H1 (cell line): ENCODE results near the gene ACTBL2. TPM values are rescaled to one million over a fixed set of nuclear protein-coding genes. Genes with fewer than 3 reads are reported as not detected.

ENCODE experiments used
- ASH2L ChIP-seq: fragments of 200-600, 300-600 bp; sonication (generic); IDR thresholded peaks from one replicate; pipeline ENCODE4 v1.7.1; 2017; ENCODE audit warnings: low read length
- RXRA ChIP-seq: IDR thresholded peaks from 2 replicates; pipeline ENCODE4 v1.6.1; 2011; ENCODE audit warnings: low read depth, mild to moderate bottlenecking, low read length, moderate library complexity; ENCODE audit not compliant: insufficient read depth
- ZNF274 ChIP-seq: IDR thresholded peaks from 2 replicates; pipeline ENCODE4 v1.7.0; 2012; ENCODE audit warnings: low read length, borderline replicate concordance; ENCODE audit errors: extremely low read depth
- polyA plus RNA-seq, 7 experiments: library from polyadenylated mRNA; depleted of rRNA in 3 of 7; stranded (reverse) in 5 of 7; unstranded in 2 of 7; fragments of >200 nt in 5 of 7; fragments of 200-250 nt in 2 of 7; gene quantifications; 1 replicate in 5 of 7; 2 replicates in 1 of 7; 4 replicates in 1 of 7; pipeline versions ENCODE4 v1.2.1 to v1.2.3, GENCODE V29; 2011 to 2013; ENCODE audit warnings: missing spikeins in 2 of 7, mixed read lengths in 2 of 7
- total RNA-seq: library from RNA; stranded (reverse); fragmentation: NEBNext Ultra II Directional; extraction: Animal tissue kit (Norgen Biotek cat#: 25700); gene quantifications from 2 replicates; pipeline ENCODE4 v1.2.1, GENCODE V29; 2021
- TF ChIP-seq, protein P1 (sequence below): fragments of 300-600 bp; sonication (generic); IDR thresholded peaks from 2 replicates; pipeline ENCODE4 v1.7.1; 2012; ENCODE audit warnings: low read length, moderate library complexity, mild to moderate bottlenecking, inconsistent platforms; ENCODE audit not compliant: insufficient replicate concordance

Gene ACTBL2
- total and polyA plus RNA-seq, 2 of the 8 experiments (the other 6 are each of a cell fraction or from before 2014, with no cell fraction given) = not detected

DNA sequence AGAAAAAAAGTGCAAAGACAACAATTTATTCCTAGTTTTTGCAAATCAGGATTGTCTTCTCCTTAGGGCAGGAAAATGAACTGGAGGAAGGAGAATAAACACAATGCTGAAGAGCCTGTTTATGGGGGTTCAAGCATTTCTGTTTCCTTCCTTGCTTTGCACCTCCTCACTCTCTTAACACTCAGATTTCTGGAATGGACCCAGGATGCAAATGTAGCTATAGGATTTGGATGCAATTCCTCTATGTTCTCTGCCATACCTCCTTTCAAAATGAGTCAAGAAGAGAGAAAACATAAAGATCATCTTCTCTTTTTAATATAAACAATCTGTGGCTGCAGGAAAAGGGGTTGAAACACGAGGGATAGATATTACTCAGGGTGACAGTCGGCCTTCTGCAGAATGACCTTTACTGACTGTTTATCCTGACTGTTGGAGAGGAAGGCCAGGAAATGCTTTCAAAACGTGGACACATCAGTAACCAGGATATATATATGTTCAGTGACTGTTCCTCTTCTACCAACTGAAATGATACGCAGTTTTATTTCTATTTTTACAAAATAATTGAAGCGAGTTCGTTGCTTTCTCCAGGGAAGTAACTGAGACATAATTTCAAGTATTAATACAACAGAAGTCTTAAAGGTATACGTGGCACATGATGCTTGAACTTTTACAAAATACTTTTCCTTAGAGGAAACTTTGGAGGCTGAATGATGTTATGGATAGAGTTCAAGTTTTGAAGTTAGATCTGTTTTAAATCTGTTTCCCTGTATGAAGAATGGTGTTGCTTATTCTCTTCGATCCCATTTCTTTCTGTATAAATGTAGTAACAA lies 44.4 kb downstream of the ACTBL2 start (continued):
- TF ChIP-seq, protein P1, sequence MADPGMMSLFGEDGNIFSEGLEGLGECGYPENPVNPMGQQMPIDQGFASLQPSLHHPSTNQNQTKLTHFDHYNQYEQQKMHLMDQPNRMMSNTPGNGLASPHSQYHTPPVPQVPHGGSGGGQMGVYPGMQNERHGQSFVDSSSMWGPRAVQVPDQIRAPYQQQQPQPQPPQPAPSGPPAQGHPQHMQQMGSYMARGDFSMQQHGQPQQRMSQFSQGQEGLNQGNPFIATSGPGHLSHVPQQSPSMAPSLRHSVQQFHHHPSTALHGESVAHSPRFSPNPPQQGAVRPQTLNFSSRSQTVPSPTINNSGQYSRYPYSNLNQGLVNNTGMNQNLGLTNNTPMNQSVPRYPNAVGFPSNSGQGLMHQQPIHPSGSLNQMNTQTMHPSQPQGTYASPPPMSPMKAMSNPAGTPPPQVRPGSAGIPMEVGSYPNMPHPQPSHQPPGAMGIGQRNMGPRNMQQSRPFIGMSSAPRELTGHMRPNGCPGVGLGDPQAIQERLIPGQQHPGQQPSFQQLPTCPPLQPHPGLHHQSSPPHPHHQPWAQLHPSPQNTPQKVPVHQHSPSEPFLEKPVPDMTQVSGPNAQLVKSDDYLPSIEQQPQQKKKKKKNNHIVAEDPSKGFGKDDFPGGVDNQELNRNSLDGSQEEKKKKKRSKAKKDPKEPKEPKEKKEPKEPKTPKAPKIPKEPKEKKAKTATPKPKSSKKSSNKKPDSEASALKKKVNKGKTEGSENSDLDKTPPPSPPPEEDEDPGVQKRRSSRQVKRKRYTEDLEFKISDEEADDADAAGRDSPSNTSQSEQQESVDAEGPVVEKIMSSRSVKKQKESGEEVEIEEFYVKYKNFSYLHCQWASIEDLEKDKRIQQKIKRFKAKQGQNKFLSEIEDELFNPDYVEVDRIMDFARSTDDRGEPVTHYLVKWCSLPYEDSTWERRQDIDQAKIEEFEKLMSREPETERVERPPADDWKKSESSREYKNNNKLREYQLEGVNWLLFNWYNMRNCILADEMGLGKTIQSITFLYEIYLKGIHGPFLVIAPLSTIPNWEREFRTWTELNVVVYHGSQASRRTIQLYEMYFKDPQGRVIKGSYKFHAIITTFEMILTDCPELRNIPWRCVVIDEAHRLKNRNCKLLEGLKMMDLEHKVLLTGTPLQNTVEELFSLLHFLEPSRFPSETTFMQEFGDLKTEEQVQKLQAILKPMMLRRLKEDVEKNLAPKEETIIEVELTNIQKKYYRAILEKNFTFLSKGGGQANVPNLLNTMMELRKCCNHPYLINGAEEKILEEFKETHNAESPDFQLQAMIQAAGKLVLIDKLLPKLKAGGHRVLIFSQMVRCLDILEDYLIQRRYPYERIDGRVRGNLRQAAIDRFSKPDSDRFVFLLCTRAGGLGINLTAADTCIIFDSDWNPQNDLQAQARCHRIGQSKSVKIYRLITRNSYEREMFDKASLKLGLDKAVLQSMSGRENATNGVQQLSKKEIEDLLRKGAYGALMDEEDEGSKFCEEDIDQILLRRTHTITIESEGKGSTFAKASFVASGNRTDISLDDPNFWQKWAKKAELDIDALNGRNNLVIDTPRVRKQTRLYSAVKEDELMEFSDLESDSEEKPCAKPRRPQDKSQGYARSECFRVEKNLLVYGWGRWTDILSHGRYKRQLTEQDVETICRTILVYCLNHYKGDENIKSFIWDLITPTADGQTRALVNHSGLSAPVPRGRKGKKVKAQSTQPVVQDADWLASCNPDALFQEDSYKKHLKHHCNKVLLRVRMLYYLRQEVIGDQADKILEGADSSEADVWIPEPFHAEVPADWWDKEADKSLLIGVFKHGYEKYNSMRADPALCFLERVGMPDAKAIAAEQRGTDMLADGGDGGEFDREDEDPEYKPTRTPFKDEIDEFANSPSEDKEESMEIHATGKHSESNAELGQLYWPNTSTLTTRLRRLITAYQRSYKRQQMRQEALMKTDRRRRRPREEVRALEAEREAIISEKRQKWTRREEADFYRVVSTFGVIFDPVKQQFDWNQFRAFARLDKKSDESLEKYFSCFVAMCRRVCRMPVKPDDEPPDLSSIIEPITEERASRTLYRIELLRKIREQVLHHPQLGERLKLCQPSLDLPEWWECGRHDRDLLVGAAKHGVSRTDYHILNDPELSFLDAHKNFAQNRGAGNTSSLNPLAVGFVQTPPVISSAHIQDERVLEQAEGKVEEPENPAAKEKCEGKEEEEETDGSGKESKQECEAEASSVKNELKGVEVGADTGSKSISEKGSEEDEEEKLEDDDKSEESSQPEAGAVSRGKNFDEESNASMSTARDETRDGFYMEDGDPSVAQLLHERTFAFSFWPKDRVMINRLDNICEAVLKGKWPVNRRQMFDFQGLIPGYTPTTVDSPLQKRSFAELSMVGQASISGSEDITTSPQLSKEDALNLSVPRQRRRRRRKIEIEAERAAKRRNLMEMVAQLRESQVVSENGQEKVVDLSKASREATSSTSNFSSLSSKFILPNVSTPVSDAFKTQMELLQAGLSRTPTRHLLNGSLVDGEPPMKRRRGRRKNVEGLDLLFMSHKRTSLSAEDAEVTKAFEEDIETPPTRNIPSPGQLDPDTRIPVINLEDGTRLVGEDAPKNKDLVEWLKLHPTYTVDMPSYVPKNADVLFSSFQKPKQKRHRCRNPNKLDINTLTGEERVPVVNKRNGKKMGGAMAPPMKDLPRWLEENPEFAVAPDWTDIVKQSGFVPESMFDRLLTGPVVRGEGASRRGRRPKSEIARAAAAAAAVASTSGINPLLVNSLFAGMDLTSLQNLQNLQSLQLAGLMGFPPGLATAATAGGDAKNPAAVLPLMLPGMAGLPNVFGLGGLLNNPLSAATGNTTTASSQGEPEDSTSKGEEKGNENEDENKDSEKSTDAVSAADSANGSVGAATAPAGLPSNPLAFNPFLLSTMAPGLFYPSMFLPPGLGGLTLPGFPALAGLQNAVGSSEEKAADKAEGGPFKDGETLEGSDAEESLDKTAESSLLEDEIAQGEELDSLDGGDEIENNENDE = no peak
- TF ChIP-seq ASH2L = no peak
- no peak for TF ChIP-seq ZNF274
- no peak for TF ChIP-seq RXRA
